ENCODE results near the gene CAMK2B. TPM values are rescaled to one million over a fixed set of nuclear protein-coding genes. Genes with fewer than 3 reads are reported as not detected.
"Not testable (repeated sequence)": the region's sequence is repeated elsewhere in the genome, so short reads cannot be mapped to it uniquely, and the experiment has no call there.

Gene CAMK2B
- total RNA-seq, 1 experiment from 2014 or later: 3.1 TPM

- no peak for DNase-seq (ENCODE audit: low spot score)
Observed at GRCh38 chr7:44193011-44193802, 132.2 kb downstream of the CAMK2B start.

- no peak for DNase-seq (ENCODE audit: low spot score)
Observed at GRCh38 chr7:44191171-44191570, 134.2 kb downstream of the CAMK2B start.

GRCh38 chr7:44189993-44190872 lies 135.2 kb downstream of the CAMK2B start:
- no peak for DNase-seq (ENCODE audit: low spot score)

GRCh38 chr7:44189286-44189992 lies 136.0 kb downstream of the CAMK2B start, which contains the start of gene GCK:
Gene GCK, minus strand, starts transcription at chr7:44189439. Its CDS starts 486 bp downstream, at chr7:44188953.
- DNase-seq (ENCODE audit: low spot score): no peak

GRCh38 chr7:44188480-44189225 lies 136.7 kb downstream of the CAMK2B start:
- no peak for DNase-seq (ENCODE audit: low spot score)

- DNase-seq (ENCODE audit: low spot score): no peak
Observed at GRCh38 chr7:44187636-44188416, 137.6 kb downstream of the CAMK2B start.

- no peak for DNase-seq (ENCODE audit: low spot score)
Observed at GRCh38 chr7:44186736-44187135, 138.7 kb downstream of the CAMK2B start.

GRCh38 chr7:44185729-44186128 lies 139.7 kb downstream of the CAMK2B start:
- no peak for DNase-seq (ENCODE audit: low spot score)

GRCh38 chr7:44184873-44185446 lies 140.4 kb downstream of the CAMK2B start:
- peak; percentile 41 for DNase-seq (ENCODE audit: low spot score)

- DNase-seq (ENCODE audit: low spot score): peak; percentile 99
Observed at GRCh38 chr7:44184206-44184872, 141.1 kb downstream of the CAMK2B start.

GRCh38 chr7:44183386-44183785 lies 142.0 kb downstream of the CAMK2B start:
- no peak for DNase-seq (ENCODE audit: low spot score)

- no peak for DNase-seq (ENCODE audit: low spot score)
Observed at GRCh38 chr7:44182827-44183226, 142.6 kb downstream of the CAMK2B start.

GRCh38 chr7:44180631-44181030 lies 144.8 kb downstream of the CAMK2B start:
- DNase-seq (ENCODE audit: low spot score): no peak

GRCh38 chr7:44177570-44178131 lies 147.7 kb downstream of the CAMK2B start:
- DNase-seq (ENCODE audit: low spot score): peak; percentile 84

GRCh38 chr7:44176486-44176885 lies 148.9 kb downstream of the CAMK2B start:
- DNase-seq (ENCODE audit: low spot score): no peak

GRCh38 chr7:44175730-44176129 lies 149.7 kb downstream of the CAMK2B start:
- no peak for DNase-seq (ENCODE audit: low spot score)

- DNase-seq (ENCODE audit: low spot score): not testable (repeated sequence)
Observed at GRCh38 chr7:44174694-44174948, 150.8 kb downstream of the CAMK2B start.

- no peak for DNase-seq (ENCODE audit: low spot score)
Observed at GRCh38 chr7:44173911-44174693, 151.3 kb downstream of the CAMK2B start.

All from A172 (cell line).